NOMO-1 (cell line): ENCODE data around the gene MRC2.
"Not testable (repeated sequence)": the region's sequence is repeated elsewhere in the genome, so short reads cannot be mapped to it uniquely, and the experiment has no call there.

Source experiments
- DNase-seq, 2 experiments: peaks; one replicate each; lab custom pipeline; 2025; ENCODE audit not compliant: unreplicated experiment in 2 of 2; lab: John Stamatoyannopoulos, UW

The MRC2 gene, protein sequence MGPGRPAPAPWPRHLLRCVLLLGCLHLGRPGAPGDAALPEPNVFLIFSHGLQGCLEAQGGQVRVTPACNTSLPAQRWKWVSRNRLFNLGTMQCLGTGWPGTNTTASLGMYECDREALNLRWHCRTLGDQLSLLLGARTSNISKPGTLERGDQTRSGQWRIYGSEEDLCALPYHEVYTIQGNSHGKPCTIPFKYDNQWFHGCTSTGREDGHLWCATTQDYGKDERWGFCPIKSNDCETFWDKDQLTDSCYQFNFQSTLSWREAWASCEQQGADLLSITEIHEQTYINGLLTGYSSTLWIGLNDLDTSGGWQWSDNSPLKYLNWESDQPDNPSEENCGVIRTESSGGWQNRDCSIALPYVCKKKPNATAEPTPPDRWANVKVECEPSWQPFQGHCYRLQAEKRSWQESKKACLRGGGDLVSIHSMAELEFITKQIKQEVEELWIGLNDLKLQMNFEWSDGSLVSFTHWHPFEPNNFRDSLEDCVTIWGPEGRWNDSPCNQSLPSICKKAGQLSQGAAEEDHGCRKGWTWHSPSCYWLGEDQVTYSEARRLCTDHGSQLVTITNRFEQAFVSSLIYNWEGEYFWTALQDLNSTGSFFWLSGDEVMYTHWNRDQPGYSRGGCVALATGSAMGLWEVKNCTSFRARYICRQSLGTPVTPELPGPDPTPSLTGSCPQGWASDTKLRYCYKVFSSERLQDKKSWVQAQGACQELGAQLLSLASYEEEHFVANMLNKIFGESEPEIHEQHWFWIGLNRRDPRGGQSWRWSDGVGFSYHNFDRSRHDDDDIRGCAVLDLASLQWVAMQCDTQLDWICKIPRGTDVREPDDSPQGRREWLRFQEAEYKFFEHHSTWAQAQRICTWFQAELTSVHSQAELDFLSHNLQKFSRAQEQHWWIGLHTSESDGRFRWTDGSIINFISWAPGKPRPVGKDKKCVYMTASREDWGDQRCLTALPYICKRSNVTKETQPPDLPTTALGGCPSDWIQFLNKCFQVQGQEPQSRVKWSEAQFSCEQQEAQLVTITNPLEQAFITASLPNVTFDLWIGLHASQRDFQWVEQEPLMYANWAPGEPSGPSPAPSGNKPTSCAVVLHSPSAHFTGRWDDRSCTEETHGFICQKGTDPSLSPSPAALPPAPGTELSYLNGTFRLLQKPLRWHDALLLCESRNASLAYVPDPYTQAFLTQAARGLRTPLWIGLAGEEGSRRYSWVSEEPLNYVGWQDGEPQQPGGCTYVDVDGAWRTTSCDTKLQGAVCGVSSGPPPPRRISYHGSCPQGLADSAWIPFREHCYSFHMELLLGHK (N-terminal part only)

DNA sequence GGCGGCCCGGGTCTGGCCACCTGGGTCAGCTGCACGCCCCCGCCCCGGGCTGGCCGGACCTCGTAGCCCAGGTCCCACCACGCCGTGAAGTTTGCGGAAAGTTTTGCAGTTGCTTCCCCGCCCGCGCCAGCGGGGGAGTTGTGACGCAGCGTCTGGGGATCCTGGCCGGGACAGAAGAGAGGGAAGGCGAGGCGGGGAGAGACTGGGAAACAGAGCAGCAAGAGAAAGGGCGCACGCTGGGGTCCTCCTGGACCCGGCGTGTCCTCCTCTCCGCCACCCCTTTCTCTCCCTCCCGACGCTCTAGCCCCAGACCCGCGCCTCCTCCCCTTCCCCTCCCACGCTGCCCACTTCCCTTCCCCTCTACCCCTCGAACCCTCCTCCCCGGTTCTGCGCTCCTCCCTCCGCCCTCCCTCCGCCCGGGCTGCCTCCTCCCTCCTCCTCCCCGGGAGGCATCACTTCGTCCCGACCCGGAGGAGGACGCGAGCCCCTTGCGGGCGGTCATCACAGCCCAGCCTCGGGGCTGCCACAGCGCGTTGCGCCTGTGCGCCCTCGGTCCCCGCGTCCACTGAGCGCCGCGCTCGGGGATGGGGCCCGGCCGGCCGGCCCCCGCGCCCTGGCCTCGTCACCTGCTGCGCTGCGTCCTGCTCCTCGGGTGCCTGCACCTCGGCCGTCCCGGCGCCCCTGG lies at the start of gene MRC2:
Gene MRC2, plus strand, starts transcription at position 452 of the 685 bp plus-strand sequence. Its CDS starts 133 bp downstream, at position 585.
- DNase-seq = peak; percentile 34 to 51

DNA sequence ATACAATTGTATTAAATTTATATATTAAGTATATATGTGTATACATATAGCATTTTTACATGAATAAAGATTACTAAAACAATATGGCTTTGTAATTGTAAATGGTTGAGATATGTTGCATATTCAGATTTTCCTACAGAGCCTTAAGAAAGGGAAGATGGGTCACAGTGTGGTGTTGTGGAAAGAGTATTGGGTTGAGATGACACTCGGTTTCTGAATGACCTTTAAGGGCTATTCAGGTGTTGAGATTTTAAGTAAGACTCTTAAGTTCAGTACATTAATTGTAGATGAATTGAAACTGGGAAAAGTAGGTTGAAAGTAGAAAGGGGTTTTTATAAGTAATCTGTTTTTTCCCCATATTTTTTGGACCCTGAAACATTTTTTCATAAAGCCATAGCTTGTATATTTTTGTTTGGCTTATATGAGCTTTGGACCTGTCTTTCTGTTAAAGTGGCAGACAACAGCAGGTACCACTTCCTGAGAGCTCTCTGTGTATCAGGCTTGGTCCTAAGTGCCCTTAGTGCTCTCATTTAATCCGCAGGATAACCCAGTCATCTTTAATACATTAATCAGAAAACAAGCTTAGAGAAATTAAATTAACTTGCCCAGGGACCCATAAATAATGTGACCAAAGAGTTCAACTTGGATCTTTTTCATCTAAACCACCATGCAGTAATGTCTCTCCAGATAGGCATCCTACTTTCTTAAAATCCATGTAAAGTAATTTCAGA lies 48.5 kb upstream of the MRC2 start:
- no peak for DNase-seq

DNA sequence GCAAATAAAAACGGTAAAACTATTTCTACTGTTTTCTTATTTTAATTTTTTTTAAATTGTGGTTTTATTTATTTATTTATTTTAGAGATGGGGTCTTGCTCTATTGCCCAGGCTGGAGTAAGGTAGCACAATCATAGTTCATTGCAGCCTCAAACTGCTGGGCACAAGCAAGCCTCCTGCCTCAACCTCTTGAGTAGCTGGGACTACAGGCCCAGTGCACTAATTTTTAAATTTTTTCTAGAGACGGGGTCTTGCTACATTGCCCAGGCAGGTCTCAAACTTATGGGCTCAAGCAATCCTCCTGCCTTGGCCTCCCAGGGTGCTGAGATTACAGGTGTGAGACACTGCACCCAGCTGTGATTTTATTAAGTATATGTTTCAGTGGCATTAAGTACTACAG lies 46.5 kb upstream of the MRC2 start:
- DNase-seq = no peak

DNA sequence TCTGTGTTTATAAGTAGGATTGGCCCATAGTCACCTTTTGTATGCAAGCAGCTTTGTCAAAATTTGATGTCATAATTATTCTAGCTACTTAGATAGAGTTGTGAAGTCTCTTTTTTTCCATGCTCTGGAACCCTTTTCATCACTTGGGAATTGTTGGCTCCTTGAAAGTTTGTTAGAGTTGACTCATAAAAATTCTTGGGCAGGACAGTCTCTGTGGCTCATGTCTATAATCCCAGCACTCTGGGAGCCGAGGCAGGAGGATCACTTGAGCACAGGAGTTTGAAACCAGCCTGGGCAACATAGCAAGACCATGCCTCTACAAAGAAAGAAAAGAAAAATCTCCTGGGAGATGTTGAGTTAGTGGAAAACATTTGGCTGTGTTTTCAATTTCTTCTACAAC lies 45.7 kb upstream of the MRC2 start:
- DNase-seq = no peak

DNA sequence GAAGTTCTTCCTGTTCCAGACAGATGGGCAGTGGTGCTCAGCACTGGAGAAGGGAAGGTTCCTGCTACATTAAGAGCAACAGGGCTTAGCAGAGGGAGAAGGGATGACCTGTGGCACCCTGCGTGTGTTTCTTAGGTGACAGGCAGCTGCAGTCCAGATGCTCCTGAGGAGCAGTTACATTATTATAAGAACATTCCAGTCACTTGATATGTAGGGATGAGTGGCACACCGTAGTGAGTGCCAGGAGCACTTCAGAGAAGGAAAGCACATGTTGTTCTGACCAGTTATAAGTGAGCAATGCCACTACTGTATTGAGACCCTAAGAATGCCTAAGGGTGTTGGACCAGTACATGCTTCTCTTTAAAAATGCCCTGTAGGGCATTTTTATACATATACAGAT lies 39.9 kb upstream of the MRC2 start:
- no peak for DNase-seq

DNA sequence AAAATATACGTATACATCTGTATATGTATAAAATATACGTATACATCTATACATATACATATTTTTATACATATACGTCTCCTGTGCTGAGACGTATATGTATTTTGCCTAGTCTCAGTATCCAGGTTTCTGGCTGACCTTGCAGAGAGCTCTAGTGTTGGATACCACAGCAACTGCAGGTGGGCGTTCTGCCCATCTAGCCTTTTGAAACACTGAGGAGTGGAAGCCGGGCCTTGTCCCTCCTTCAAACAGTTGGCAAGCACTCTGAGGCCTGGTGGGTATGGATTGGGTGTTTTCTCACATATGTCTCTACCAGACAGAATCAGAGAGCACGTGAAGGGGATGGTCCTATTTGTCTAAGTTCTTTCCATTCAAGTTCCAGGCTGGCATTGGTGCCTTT lies 39.4 kb upstream of the MRC2 start:
- DNase-seq = no peak

DNA sequence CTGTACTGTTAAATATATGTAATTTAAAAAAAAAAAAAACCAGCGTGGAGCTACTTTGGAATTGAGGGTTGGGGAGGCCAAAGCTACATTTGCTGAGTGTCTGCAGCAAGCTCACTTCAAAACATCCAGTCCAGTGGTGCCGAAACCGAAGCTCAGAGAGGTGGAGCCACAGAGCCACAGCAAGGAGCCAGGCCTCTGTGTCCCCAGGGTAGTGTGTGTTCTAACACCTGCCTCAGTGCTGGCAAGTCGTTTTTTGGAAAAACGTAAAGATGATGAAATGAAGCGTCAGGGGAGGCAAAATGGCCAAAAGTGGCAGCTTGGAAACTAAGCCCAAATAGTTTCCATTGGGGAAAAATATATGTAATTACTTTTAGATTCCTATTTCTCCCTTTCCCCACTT lies 36.1 kb upstream of the MRC2 start:
- no peak for DNase-seq

DNA sequence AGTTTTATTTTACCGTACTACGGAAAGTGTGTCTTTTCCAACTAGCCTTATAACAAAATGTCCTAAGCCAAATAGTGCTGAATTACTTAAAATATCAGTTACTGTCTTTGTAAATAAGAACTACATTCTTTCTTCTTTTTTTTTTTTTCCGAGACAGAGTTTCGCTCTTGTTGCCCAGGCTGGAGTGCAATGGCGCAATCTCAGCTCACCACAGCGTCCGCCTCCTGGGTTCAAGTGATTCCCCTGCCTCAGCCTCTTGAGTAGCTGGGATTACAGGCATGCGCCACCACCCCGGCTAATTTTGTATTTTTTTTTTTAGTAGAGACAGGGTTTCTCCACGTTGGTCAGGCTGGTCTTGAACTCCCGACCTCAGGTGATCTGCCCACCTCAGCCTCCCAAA lies 35.6 kb upstream of the MRC2 start:
- not testable (repeated sequence) for DNase-seq

DNA sequence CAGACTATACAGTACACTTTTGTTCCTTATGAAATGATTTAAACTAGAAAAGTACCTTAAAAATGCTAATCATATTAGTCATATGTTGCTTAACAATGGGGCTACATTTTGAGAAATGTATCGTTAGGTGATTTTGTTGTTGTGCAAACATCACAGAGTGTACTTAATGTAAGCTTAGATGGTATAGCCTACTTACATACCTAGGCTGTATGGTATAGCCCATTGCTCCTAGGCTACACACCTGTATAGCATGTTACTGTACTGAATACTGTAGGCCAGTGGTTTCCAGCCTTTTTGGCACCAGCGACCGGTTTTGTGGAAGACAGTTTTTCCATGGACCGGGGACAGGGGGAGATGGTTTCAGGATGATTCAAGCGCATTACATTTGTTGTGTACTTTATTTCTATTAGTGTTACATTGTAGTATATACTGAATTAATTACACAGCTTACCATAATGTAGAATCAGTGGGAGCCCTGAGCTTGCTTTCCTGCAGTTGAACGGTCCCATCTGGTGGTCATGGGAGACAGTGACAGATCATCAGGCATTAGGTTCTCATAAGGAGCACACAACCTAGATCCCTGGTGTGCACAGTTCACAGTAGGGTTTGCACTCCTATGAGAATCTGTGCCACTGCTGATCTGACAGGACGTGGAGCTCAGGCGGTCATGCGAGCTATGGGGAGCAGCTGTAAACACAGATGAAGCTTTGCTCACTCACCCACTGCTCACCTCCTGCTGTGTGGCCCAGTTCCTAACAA lies 35.0 kb upstream of the MRC2 start:
- DNase-seq = no peak

DNA sequence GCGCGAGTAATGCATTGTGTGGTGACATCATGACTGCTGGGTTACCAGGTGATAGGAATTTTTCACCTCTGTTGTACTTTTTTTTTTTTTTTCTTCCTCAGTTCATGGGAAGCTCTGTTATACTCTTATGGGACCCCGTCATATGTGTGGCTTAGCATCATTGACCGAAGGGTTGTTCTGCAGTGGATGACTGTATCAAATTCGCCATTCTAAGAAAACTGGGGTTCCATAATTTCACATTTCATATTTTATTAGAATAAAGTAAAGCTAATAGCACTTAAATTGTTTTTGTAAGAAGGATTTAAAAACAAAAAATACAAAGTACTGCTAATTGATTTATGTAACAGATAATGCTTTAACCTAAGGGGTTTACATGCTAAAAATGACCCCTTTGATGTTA lies 32.0 kb upstream of the MRC2 start:
- no peak for DNase-seq

DNA sequence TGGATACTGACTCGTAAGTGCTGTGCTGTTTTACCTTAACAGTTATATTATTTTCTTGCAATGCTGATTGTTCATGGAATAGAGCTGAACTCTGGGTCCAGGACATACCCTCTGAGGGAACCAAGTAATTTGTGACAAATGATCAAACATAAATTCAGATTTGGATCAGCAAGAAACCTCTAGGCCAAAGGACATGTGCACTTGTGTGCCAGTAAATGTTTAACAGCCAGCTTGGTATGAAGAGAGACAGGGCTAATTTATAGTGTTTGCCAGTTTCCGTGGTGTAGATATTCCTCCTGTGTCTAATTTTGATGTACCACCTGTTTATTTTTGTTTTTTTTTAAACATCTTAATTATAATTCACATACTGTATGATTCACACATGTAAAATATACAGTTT lies 30.8 kb upstream of the MRC2 start:
- DNase-seq = no peak

DNA sequence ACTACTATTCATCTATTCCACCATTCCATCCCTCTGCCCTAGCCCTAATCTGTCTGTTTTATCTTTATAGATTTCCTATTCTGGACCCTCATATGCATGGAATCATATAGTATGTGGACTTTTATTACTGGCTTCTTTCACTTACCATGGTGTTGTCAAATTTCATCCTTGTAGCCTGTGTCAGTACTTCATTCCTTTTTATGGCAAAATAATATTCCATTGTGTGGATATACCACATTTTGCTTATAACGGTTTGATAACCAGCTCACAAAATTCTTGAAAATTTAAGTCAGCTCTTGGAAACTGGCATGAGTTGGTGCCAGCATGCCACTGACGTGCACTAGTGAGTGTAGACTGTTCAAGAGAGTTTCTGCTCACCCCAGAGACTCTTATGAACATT lies 30.3 kb upstream of the MRC2 start:
- DNase-seq = no peak

DNA sequence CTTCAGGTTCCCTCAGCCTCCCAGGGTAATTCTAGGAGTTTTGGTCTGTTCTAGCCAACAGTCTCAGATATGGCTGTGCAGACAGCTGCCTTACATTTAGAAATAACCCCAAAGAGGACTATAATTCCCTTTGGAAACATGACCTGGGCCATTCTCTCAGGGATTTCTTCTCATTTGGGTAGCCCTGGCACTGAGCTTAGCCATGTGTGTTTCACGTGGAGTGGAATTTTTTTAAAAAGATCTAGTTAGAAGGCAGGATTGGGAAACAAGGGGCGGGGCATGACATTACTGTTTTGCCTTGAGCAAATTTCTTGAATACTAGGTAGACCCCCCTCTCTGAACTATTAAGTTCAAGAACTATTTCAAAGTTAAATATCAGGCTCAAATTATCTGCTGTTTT lies 29.6 kb upstream of the MRC2 start:
- DNase-seq = no peak

DNA sequence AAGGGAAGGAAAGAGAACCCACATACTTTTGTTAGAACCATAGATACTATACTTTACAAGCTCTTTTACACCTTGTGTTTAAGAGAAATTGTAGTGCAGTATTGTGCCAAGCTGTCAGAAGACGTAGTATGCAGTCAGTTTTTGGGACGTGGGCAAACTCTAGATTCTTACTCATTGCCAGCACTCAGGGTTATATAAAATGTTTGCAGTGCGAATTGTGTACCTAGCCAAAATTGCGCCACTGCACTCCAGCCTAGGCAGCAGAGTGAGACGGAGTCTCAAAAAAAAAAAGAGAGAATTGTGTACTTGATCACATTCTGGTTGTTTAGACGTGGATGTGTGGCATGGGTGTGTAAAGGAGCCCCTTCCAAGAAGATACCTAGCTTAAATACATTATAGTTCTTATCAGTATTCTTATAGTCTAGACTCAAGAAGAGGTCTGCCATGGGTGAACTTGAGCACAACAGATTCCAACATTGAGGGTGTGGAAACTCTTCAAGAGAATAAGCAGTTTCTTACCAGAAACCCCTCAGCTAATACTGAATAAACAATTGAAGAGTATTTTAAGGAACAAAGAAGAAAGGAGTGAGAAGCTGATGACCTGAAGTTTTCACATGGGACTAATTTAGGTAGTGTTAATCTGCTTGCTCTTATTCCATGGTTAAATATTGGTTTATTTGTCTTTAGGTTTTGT lies 27.4 kb upstream of the MRC2 start:
- no peak for DNase-seq

DNA sequence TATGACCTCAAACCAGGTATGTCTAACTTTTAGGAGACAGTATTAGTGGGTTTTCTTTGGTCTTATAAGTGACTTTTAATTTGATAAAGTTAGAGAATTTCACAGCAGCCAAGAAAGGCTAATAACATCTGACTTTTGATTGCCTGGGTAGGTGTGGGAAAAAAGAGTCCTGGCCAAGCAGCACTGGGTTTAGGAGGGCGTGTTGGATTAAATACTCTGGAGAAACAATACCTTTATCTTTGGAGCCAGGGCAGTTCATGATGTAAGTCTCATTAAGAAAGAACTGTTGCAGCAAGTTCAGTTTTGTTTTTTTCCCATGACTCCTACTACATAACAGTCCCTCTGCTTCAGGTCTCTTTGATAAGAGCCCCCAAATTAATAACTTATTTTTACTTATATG lies 26.7 kb upstream of the MRC2 start:
- no peak for DNase-seq

DNA sequence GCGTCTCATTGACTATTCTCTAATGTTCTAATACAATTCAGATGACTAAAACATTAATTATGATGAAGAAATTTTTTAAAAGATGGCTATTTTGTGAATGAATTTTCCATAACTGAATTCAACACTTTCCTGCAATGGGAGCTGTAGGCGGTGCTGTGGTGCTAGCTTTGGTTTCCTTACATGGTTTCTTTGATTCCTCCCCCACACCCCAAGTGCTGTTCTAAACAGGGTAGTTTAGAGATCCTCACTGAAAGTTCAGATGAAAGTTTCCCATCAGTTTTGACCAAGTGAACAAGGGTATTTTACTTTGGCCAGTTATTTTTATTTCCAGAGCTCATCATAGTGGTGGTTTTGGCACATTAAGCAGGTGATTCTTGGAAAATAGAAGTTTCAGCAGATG lies 26.0 kb upstream of the MRC2 start:
- no peak for DNase-seq

DNA sequence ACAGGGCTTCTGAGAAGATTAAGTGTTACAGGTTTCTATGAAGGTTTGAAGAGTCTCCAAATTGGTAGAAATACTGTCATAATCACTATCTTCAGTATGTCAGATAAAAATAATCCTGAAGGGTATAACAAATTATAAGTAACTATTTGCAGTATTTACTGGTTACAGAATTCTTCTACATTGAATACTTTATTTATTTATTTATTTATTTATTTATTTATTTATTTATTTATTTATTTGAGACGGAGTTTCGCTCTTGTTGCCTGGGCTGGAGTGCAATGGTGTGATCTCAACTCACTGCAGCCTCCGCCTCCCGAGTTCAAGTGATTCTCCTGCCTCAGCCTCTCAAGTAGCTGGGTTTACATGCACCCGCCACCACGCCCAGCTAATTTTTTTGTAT lies 23.7 kb upstream of the MRC2 start:
- not testable (repeated sequence) for DNase-seq

DNA sequence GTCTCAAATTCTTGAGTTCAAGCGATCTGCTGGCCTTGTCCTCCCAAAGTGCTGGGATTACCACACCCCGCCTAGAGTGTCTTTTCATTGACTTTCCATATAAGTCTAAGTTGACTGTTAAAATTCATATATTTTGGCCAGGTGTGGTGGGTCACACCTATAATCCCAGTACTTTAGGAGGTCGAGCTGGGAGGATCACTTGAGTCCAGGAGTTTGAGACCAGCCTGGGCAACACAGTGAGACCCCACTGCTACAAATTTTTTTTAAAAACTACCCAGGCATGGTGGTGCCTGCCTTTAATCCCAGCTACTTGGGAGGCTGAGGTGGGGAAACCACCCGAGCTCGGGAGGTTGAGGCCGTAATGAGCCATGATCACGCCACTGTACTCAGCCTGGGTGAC lies 21.9 kb upstream of the MRC2 start:
- DNase-seq = no peak

DNA sequence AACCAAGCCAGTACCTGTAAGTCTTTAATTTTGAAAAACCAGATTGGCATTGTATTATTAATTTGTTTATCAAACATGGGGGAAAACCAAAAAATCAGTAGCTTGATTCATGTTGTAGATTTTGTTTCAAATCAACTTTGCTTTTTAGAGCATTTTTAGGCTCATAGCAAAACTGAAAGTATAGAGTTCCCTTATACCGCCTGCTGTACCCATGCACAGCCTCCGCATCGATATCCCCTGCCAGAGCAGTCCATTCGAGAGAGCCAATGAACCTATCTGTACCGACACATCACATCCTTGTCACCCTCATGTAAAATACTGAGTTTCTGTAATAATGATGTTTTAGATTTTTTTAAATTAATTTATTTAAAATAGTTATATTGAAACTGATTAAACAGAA lies 16.2 kb upstream of the MRC2 start:
- peak; percentile 21 to 58 for DNase-seq
